GM19240 (cell line): ENCODE results near the gene PDE6C.

ENCODE experiments used
- DNase-seq: peaks from one replicate; pipeline ENCODE4 v3.0.0; 2011; ENCODE audit warnings: low spot score; ENCODE audit not compliant: insufficient read length

PDE6C gene

DNA sequence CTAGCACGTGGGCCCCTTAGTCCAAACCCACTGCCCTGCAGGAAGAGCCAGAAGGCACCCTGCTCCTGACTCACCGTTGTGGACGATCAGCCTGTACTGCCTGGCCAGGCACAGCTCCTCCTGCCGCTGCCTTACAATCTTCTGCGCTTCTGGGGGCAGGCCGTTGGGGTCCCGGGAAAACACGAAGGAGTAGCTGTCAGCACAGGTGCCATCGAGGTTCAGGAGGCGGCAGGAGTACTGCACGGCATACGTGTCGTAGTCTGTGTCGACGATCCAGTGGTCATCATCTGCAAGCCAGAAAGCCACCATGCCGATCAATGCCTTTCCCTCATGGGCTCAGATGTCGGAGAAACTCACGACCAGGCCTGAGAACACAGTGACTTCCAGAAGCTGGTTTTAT lies 18.6 kb upstream of the PDE6C start:
- DNase-seq = no peak

DNA sequence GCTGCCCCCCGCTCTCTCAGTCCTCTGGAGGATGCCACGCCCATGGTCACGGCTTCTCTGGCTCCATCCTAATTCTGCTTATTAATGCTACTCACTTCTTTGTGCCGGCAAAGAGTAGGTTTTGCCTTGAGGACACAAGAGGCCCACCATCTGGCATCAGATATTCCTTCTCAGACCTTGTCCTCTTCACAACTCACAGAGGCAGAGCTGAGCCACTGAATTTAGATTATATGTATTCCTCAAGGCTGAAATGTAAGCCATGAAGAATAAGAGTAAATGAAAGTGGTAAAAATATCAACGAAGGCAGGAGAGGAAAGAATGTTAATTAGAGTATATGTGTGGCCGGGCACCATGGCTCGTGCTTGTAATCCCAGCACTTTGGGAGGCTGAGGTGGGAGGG lies 17.8 kb upstream of the PDE6C start:
- DNase-seq = no peak

DNA sequence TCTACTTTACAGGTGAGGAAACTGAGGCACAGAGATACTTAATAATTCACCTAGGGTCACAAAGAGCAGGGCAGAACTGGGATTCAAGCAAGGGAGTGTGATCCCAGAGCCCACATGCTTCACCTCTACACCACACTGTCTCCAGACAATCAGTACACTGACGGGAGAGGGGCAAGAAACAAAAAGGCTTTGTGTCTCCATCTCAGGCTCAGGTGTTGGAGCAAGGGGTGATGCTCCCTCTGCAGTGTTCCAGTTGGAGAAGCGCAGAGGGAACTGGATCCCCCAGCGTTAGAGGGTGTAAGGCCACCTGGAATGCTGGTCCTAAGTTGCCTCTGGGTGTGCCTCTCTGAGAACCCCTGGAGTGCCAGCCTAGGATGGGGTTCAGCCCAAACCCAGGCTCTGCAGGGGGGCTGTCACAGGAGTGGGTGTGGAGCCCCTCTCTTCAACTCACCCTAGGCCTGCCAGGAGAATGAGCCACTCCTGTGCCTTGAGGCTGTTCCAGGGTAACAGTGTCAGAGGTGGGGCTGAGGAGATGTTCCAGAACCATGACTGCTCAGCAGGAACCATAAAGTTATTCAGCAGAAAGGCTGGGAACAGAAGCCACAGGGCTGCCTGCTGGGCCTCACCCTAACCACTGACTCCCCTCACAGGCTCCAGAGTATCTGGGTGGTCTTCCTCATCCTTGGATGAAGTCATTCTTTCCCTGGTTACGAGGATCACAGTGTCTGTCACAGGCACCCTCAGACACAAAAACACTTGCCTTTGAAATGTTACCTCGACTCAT lies 16.8 kb upstream of the PDE6C start:
- no peak for DNase-seq

DNA sequence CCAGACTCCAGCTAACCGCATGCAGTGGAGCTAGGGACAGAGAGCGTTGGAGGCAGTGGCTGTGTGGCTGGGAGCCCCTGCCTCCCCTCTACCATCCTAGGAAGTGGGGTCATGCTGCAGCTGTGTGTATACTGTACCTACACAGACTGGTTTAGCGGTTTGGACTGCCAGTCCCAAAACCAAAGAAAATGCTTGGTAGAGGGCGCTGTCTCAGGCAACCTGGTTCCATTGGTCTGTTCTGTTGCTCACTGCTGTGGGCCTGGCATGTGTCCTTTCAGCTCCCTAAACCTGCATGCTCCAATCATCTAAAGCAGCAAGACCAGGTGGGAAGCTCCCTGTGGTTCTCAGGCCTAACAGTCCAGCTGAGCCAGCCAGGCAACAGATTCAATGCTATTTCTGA lies 15.8 kb upstream of the PDE6C start:
- DNase-seq = no peak

DNA sequence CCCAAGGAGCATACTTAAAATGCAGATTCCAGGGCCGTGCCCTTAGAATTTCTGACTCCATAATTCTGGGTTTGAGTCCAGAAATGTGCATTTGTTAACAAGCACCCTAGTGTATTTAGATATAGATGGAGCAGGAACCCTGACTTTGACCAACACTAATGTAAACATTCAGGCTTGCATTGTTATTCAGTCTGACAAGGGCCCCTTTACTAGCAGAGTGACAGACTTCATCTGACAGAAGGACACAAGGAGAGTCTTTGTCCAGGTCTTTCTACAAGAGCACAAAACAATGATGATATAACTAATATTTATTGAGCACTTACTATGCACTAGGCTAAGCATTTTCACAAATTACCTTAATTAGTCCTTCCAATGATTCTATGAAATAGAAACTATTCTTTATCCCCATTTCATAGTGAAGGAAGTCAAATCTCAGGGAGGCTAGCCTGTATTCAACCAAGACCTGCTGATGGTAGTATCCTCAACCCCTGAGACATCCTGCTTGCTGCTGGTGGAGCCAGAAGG lies 15.2 kb upstream of the PDE6C start:
- DNase-seq = no peak

DNA sequence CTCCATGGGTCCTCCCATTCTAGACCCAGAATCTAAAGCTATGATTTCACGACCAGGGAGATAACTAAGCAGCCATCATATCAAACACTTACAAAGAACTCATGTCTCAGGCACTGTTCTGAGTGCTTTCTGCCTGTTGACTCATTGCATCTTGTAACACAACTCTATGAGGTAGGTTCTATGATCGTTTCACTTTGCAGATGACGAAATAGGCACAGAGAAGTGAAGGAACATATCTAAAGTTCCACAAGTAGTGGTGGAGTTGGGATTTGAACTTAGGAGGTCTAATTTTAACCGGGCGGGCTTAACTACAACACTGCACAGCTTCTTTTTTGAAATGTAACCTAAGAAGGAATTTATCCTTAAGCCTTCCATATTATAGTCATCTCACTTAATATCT lies 14.2 kb upstream of the PDE6C start:
- DNase-seq = no peak

DNA sequence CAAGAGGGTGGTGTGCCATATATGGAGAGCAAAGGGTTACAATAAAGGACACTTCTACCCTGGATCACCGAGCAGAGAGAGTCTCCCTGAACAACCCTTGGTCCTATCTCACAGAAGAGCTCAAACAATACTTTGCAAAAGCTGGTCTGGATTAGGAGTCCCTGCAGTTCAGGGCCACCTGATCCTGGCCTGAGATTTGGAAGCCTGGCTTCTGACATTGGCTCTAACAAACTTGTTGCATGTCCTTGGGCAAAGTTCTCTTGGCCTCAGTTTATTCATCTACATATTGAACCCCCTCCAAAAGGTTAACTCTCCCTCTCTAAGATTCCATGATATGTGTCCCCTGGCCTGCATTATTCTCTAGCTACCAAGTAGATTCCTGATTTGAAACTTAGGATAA lies 13.0 kb upstream of the PDE6C start:
- DNase-seq = no peak

DNA sequence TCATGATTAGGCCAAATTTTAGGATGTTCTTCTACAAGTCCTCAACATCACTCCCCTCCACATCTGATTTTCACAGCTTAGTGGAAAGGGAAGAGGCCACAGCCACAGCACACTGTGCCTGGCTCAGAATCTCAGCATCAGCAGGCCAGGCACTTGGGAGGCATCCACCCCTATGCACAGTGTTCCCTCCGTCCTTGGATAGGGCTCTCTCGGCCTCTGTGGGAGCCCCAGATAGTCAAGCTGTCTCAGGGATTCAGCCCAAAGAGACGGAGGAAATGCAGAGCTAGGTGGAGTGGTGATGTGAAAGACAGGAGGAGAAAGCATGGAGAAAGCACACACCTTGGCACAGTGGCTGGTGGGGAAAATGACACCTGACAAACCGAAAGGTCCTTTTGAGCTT lies 12.6 kb upstream of the PDE6C start:
- DNase-seq = no peak

DNA sequence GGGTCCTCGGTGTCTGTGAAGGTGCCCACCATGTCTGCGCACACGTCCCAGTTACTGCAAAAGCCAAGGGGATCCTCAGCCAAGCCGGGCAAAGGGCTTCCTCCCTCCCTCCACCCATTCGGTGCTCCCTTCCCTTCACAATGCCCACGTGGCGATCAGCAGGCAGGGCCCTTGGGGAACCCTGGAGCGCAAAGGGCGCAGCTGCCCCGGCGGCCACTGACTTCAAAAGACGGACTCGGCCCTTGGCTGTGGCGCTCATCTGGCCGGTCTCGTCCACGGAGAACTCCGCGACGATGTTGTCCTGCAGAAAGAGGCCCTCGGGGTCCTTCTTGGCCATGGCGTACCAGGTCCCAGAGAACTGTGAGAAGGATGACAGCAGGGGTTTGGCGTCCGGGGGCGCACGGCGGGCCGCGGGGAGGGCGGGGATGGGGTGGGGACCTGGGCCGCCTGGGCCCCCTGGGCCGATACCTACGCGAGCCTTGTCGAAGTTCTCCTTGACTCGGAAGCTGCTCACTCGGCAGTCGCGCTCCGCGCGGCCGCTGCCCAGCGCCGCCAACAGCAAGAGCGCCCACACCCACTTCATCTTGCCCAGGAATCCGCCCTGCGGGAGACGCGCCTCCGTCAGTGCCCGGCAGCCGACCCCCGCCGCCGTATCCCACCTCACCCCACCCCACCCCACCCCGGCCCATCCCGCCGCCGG lies 11.7 kb upstream of the PDE6C start:
- no peak for DNase-seq

DNA sequence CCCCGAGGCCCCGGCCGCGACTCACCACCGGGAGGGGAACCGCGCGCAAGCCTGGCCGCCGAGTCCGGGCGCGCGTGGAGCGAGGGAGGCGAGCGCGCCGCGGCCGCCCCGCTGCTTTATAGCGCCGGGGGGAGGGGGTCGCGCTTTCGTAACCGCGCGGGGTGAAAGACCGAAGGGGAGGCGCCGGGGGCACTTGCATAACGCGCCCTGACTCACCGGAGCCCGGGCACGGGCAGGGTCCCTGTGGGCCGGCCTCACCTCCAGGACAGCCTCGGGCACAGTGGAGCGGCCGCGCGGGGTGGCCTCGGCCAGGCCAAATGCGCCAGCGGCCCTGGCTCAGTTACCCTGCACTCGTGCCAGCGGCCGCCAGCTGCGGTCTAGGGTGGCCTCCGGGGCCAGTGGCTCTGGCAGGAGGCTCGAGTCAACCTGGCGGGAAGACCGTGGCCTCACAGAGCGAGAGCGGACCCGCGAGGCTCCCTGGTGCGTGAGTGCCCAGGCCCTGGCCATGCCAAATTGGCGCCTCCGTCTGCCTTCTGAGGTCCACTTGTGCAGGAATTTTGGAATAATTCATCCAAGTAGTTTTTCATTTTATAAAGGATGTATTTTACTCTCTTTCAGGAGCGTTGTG lies 11.1 kb upstream of the PDE6C start, which contains the start of gene RBP4:
RBP4 (minus strand) TSS at position 90 of the 628 bp plus-strand sequence. CDS start 207 bp downstream, outside the sequence.
- DNase-seq = no peak

DNA sequence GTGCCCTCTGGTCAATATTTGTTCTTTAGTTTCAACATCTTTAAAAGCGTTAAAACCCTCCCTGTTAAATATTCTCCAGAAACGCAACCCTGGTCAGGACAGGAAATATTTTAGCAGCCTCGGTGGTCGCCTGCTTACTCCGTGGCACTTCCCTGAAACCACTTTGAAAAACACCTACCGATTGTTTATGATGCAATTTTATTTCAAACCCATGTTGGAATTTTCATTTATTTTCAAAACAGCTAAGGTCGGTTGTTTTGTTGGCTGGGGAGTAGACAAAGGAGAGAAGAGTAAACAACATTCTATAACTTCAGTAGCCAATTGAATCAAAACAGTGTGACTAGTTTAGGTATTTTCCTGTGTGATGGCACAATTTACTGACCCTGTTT lies 10.6 kb upstream of the PDE6C start:
- DNase-seq = no peak

DNA sequence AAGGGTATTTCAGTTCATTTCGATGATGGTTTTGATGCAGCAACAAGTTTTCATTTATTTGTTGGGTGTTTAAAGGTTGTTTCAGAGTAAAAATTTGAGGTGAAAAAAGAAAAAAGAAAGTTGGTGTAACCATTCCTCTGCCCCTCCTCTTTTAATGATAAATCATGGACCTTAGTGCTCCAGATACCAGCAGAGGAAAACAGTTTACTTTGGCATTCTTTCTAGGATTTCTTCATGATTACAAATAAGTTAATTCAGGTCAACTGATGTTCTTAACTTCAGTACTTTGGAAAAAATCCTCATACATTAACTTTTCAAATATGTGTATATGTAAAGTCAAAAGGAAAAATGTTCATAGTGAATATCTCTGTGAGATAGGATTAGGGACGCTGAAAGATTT lies 9.3 kb upstream of the PDE6C start:
- no peak for DNase-seq

DNA sequence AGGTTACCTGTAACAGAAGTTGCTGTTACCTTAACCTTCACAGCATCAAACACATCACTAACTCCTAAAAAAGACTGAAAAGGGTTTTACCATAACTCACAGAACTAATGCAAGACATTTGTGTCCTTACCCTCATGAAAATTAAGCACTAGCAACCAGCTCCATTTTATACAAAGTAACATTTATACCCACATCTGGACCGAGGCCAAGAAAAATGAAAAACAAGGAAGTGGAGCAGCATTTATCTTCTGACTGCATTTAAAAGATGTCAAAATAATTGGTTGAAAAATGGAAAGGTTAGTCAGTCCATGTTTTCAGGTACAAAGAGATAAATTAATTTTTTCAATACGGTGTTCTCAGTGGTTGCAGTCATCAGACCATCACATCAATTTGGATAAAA lies 8.2 kb upstream of the PDE6C start:
- no peak for DNase-seq

DNA sequence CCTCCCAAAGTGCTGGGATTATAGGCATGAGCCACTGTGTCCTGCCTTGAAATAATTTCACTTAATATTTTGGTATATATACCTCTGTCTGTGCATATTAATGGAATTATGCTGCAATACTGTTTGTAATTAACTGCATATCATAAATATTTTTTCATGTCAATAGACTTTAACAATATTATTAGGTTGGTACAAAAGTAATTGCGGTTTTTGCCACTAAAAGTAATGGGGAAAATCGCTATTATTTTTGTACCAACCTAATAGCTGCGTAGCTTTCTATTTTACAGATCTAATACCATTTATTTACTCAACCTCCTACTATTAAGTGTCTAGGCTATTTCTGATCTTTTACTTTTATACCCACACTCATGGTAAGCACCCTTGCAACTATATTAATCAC lies 3.9 kb upstream of the PDE6C start:
- no peak for DNase-seq

DNA sequence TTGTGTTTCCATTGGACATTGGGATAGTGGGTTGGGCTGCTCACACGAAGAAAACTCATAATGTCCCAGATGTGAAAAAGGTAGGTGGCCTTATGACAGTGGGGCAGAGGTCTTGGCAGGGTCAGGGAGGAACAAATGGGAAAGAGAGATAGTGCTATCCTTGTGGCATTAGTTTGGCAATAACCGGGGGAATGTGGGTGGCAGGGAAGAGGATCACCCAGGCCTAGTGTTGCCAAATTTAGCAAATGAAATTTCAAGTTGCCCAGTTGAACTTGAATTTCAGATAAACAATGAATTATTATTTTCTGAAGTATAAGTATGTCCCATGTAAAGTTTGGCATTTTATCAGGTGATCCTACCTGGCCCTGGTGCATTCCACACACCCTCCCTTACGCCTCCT lies 789 bp downstream of the PDE6C start:
- DNase-seq = no peak

DNA sequence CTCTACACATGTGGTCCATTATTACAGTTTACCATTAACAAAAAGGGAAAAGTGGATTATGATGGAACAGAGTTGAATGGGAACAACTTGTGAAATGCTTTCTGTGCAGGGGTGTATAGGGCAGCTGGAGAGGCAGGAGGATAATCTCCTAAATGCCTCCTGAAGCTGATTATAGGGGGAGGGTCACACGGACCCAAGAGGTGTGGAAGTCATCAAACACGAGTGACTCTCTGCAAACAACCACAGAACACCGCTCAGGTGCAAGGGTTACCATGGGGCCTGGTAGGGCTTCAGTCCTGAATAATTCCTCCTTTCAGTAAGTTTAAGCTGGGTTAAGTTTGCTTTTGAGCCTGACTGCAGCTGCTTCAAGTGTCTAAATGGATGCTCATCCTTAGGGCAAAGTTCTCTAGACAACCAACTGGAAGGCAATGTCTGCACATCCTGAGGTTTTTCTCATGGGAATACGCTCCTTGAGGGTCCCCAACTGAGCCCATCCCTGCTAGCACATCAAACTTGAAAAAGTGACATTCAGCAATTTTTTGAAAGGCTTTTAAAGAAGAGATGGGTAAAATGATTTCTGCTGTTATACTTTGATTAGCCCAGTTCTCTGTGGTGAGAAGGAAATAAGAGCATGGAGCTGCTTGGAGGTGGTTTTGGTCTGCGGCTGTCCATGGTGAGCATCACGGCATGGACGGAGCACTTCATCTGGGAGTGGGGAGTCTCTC lies 1.9 kb downstream of the PDE6C start:
- no peak for DNase-seq

DNA sequence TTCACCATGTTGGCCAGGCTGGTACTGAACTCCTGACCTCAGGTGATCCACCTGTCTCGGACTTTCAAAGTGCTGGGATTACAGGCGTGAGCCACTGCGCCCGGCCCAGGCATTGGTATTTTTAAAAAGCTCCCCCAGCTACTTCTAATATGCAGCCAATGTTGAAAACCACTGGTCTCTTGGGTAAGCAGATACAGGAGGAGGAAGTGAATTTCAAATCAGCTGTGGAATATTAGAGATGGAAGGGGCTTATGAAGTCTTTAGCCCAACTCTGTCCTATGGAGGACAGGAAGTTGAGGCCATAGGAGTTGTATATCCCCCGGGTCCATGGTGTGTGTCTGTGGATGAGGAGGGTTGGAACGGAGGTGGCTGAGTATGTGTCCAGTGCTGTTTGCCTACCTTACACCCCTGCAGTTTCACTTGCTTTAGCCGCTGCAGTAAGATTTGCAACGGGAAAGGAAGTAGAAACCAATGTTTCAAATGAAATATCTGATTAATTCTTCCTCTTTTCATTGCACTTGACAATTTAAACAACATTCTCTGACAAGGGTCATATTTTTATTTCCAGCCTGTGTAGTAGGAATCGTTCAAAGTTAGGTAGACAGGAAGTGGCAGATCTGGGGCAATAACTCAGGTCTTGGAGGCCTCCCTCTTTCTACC lies 3.4 kb downstream of the PDE6C start:
- DNase-seq = no peak

DNA sequence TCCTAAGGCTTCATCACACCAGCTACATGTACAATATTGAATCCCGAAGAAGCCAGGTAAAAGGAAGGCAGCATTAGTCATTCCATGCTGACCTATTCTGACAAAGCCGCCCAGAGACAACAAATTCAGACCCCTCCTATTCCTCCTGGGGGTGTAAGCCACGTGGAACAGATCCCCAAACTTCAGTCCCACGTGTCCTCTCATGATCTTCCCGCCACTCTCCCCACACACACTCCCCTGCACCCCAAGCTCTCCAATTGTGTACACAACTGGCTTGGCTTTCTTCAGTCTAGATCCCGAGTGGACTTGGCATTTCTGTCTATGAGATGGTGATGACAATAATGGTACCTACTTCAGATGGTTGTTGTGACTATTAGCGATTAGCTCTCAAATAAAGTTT lies 8.6 kb downstream of the PDE6C start:
- no peak for DNase-seq

DNA sequence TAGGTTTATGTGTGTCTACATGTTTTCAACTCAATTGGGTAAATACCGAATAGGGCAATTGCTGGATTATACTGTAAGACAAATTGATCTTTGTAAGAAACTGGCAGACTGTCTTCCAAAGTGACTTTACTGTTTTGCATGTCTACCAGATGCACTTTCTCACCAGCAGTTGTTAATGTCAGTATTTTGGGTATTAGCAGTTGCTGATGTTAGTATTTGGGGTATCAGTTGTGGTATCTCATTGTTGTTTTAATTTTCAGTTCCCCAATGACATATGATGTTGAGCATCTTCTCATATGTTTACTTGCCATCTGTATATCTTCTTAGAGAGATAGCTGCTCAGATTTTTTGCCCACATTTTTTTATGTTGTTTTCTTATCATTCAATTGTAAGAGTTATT lies 10.6 kb downstream of the PDE6C start:
- DNase-seq = no peak

DNA sequence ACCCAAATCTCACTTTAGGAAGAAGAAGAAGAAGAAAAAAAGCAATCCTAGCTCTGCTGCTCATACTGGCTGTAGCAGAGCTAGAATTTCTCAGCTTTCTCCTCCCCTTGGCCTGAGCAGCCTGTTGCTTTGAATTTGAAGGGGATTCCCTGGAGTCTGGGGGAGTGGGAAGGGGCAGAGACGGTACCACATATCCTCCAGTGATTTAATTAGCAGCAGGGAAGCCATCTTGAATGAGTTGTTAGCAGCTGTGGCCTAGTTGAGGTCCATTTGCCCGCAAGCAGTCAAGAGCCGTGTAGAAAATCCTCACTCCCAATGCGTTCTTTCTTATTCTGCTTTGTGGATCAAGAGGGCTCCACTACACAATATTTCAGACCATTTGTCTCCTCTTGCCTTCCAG lies 16.5 kb downstream of the PDE6C start:
- no peak for DNase-seq

DNA sequence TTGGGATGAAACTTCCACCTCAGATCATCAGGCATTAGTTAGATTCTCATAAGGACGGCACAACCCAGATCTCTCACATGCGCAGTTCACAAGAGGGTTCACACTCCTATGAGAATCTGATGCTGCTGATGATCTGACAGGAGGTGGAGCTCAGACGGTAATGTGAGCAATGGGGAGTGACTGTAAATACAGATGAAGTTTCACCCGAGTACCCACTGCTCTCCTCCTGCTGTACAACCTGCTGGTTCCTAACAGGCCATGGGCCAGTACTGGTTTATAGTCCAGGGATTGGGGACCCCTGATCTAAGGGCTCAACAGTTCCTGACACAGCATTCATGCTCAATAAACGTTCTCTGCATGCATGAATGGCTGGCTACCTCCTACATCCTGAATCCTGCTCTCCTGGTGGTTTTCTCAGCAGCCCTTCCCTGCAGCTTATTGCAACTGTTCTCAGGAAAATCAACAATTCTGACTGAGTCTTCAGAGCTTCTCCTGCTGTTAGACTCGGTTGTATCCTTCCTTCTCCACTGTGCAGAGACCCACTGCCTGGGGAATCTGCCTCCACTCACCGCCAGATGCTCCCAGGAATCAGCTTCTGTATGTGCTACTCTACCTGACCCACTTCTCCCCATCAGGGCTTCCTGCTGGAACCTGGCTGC lies 17.4 kb downstream of the PDE6C start:
- no peak for DNase-seq
